A549 treated with dexamethasone at 1 μM for 4 hours (cell line): ENCODE measurements around the gene PATE2. TPM values are rescaled to one million over a fixed set of nuclear protein-coding genes. Genes with fewer than 3 reads are reported as not detected.

Source experiments
- total RNA-seq: library from RNA; stranded (reverse); fragments of 200-300 nt; extraction: Qiagen RNA extraction; gene quantifications from 5 replicates; pipeline ENCODE4 v1.2.3, GENCODE V29; 2022

Gene PATE2
- total RNA-seq, result not detected in 5 replicates

DNA sequence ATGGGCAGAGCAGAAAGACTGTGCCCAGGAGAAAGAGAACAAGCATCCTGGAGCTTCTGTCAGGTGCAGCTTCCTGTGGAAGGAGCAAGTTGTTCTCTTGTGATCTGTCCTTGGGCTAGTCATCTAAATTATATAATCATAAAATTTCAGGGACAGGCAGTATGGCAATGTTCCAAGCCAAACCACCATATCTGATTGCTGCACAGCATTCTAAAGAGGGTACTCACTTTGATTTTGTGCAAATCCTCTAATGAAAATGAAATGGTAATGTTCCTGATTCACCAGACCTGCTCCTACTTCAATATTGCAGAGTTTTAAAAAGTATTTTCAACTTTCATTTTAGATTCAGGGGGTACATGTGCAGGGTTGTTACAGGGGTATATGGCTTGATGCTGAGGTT is at the start of gene PATE2:
Gene PATE2, minus strand, starts transcription at position 101 of the 400 bp plus-strand sequence. Its CDS starts 55 bp downstream, at position 46.

DNA sequence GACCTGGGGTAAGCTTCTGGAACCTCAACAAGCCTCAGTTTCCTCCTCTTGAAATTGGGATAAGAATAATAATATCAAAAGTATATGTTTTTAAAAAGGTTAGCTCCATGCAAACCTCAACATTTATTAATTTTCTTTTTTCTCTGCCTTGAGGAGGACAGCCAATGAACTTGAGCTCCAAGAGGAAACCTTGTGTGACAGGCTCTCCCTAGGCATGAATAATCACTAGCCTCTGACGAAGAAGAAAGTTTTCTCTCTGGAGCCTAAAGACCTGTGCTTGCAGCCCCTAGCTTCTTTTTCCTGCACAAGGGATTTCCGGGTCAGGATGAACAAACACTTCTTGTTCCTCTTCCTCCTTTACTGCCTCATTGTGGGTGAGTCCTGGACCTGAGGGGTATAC is 9.2 kb upstream of the PATE2 start, which contains the start of gene PATE3:
Gene PATE3, plus strand, starts transcription at position 301 of the 400 bp plus-strand sequence. Its CDS starts 25 bp downstream, at position 326.

DNA sequence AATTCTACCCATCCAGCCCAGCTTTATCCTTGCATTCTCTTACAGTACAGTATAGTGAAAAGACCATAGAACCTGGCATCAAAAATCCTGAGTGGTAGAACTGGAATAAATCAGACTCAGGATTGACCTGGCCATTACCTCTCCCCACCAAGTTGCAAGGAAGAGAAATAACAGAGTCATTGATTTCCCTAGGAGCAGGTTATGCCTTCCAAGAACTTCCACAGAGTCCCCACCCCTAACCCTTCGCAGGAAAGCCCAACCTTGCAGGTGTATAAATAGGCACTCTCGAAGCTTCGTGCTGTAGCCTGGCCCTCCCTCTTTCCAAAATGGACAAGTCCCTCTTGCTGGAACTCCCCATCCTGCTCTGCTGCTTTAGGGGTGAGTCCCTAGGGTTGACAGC is 32.6 kb downstream of the PATE2 start, which contains the start of gene PATE1:
Gene PATE1, plus strand, starts transcription at position 301 of the 400 bp plus-strand sequence. Its CDS starts 26 bp downstream, at position 327.

Other genes with a start within 250 kb of the PATE2 start
- 99.0 to 105 TPM (median 100 TPM) in 5 replicates for gene EI24, start 209.4 kb downstream of the PATE2 start, total RNA-seq
- gene STT3A, start 186.0 kb downstream of the PATE2 start, total RNA-seq, result 80.5 to 110 TPM (median 107 TPM) in 5 replicates
- gene CHEK1, start 153.7 kb downstream of the PATE2 start, total RNA-seq, result 29.7 to 35.7 TPM (median 32.4 TPM) in 5 replicates
- 0.13 TPM in 1 of 5 replicates, not detected in the others for gene ACRV1, start 98.0 kb downstream of the PATE2 start, total RNA-seq
- gene PATE1, start 32.5 kb downstream of the PATE2 start, total RNA-seq, result not detected in 5 replicates
- gene PATE3, start 9.3 kb upstream of the PATE2 start, total RNA-seq, result not detected in 5 replicates
- gene PATE4, start 54.5 kb upstream of the PATE2 start, total RNA-seq, result not detected in 5 replicates
- 11.8 to 13.9 TPM (median 12.5 TPM) in 5 replicates for gene HYLS1, start 108.8 kb upstream of the PATE2 start, total RNA-seq
- 8.1 to 11.7 TPM (median 8.7 TPM) in 5 replicates for gene PUS3, start 124.4 kb upstream of the PATE2 start, total RNA-seq
- gene DDX25, start 125.7 kb upstream of the PATE2 start, total RNA-seq, result not detected in 5 replicates
- not detected in 5 replicates for gene VSIG10L2, start 167.2 kb upstream of the PATE2 start, total RNA-seq